Mesodermal cell (in vitro differentiated cells): ENCODE data around the gene GPD1L.
"Not testable (repeated sequence)": the region's sequence is repeated elsewhere in the genome, so short reads cannot be mapped to it uniquely, and the experiment has no call there.

Experiments
- H3K27ac ChIP-seq: 2 replicates; pipeline ENCODE4 v1.7.0; 2013; ENCODE audit warnings: mild to moderate bottlenecking, low read depth, low read length, moderate library complexity; ENCODE audit not compliant: severe bottlenecking
- H3K36me3 ChIP-seq: 2 replicates; pipeline ENCODE4 v1.7.1; 2013; ENCODE audit warnings: mild to moderate bottlenecking, low read length, moderate library complexity; ENCODE audit not compliant: control insufficient read depth, insufficient read depth
- H3K4me1 ChIP-seq: one replicate; pipeline ENCODE4 v1.7.1; 2013; ENCODE audit warnings: mild to moderate bottlenecking, low read length; ENCODE audit not compliant: insufficient read depth, control insufficient read depth, poor library complexity, severe bottlenecking
- H3K4me3 ChIP-seq: 2 replicates; pipeline ENCODE4 v1.7.0; 2013; ENCODE audit warnings: low read length, control low read depth, mild to moderate bottlenecking; ENCODE audit not compliant: insufficient read depth, poor library complexity, severe bottlenecking; ENCODE audit errors: extremely low read depth
- H3K9me3 ChIP-seq: 2 replicates; pipeline ENCODE4 v1.7.1; 2013; ENCODE audit warnings: mild to moderate bottlenecking, low read length, moderate library complexity; ENCODE audit not compliant: control insufficient read depth
- WGBS, 2 experiments: methylation state at CpG; one replicate each; pipeline ENCODE4 v1.1.5; 2013; ENCODE audit warnings: missing lambda C conversion rate in 2 of 2; ENCODE audit not compliant: insufficient coverage in 2 of 2; 5-methylcytosine and 5-hydroxymethylcytosine counted together

Gene GPD1L

GRCh38 chr3:32105291-32106131 is 909 bp upstream of the GPD1L start:
- Histone ChIP-seq H3K27ac (no peak overlapping the region), H3K9me3 (peaks cover 19% of the 10 kb centered on the region), H3K4me1 (peaks cover 3% of the 10 kb centered on the region), H3K36me3 (no peaks in the 10 kb centered on the region), H3K4me3 (no peak overlapping the region)
- WGBS, 2 experiments = 84 to 93% methylated on average over 5 of the region's 7 CpGs

GRCh38 chr3:32106929-32107362 is 526 bp downstream of the GPD1L start:
- WGBS, 2 experiments = 10 to 13% methylated on average over 34 to 35 of the region's 36 CpGs
- no peaks in the 10 kb centered on the region for H3K36me3 ChIP-seq
- H3K9me3 ChIP-seq = peaks cover 13% of the 10 kb centered on the region
- H3K27ac ChIP-seq = no peak overlapping the region
- peak overlapping the region; percentile 62 for H3K4me3 ChIP-seq
- H3K4me1 ChIP-seq = peaks cover 3% of the 10 kb centered on the region

GRCh38 chr3:32108224-32108623 is 1.8 kb downstream of the GPD1L start:
- H3K4me3 ChIP-seq, H3K9me3 ChIP-seq, H3K36me3 ChIP-seq, H3K27ac ChIP-seq, H3K4me1 ChIP-seq: not testable (repeated sequence)
- WGBS, 2 experiments = 88 to 94% methylated on average over 7 to 8 of the region's 9 CpGs

- 75 to 83% methylated on average over 1 to 2 of the region's 2 CpGs for WGBS, 2 experiments
- H3K36me3 ChIP-seq = no peaks in the 10 kb centered on the region
- H3K27ac ChIP-seq = no peak overlapping the region
- no peak overlapping the region for H3K4me3 ChIP-seq
- H3K9me3 ChIP-seq = no peaks in the 10 kb centered on the region
- peaks cover 3% of the 10 kb centered on the region for H3K4me1 ChIP-seq
Observed at GRCh38 chr3:32109256-32109655, 2.8 kb downstream of the GPD1L start.

- H3K36me3 ChIP-seq = no peaks in the 10 kb centered on the region
- no peak overlapping the region for H3K4me3 ChIP-seq
- H3K9me3 ChIP-seq = no peaks in the 10 kb centered on the region
- no peak overlapping the region for H3K27ac ChIP-seq
- peaks cover 3% of the 10 kb centered on the region for H3K4me1 ChIP-seq
- WGBS, 2 experiments = 100% methylated on average over 2 of the region's 3 CpGs; no CpG with 5 or more reads in 1 of the 2 experiments
Observed at GRCh38 chr3:32110233-32110760, 3.9 kb downstream of the GPD1L start.

GRCh38 chr3:32111560-32111959 is 5.1 kb downstream of the GPD1L start:
- H3K27ac ChIP-seq = no peak overlapping the region
- WGBS, 2 experiments = 88 to 100% methylated on average over 1 of the region's 2 CpGs
- H3K4me3 ChIP-seq = no peak overlapping the region
- no peaks in the 10 kb centered on the region for H3K36me3 ChIP-seq
- H3K9me3 ChIP-seq = no peaks in the 10 kb centered on the region
- H3K4me1 ChIP-seq = no peaks in the 10 kb centered on the region

GRCh38 chr3:32113566-32113965 is 7.1 kb downstream of the GPD1L start:
- Histone ChIP-seq H3K36me3 (no peaks in the 10 kb centered on the region), H3K27ac (no peak overlapping the region), H3K4me3 (no peak overlapping the region), H3K4me1 (no peaks in the 10 kb centered on the region), H3K9me3 (no peaks in the 10 kb centered on the region)

GRCh38 chr3:32113981-32114545 is 7.6 kb downstream of the GPD1L start:
- Histone ChIP-seq H3K9me3 (no peaks in the 10 kb centered on the region), H3K4me1 (no peaks in the 10 kb centered on the region), H3K4me3 (no peak overlapping the region), H3K27ac (no peak overlapping the region), H3K36me3 (no peaks in the 10 kb centered on the region)
- 73 to 74% methylated on average over 2 to 3 of the region's 3 CpGs for WGBS, 2 experiments

- WGBS, 2 experiments = 95% methylated on average over 8 to 18 of the region's 19 CpGs
- not testable (repeated sequence) for H3K27ac ChIP-seq, H3K4me1 ChIP-seq, H3K36me3 ChIP-seq, H3K4me3 ChIP-seq, H3K9me3 ChIP-seq
Observed at GRCh38 chr3:32114546-32115386, 8.3 kb downstream of the GPD1L start.

- Histone ChIP-seq H3K4me3 (no peak overlapping the region), H3K9me3 (no peaks in the 10 kb centered on the region), H3K27ac (no peak overlapping the region), H3K36me3 (no peaks in the 10 kb centered on the region), H3K4me1 (no peaks in the 10 kb centered on the region)
- WGBS, 2 experiments = 86 to 100% methylated on average over 1 of the region's 1 CpG
Observed at GRCh38 chr3:32117320-32117719, 10.9 kb downstream of the GPD1L start.
